Measurements from ENCODE around the gene ARHGAP31. TPM values are rescaled to one million over a fixed set of nuclear protein-coding genes. Genes with fewer than 3 reads are reported as not detected.

ARHGAP31 gene
- total and polyA plus RNA-seq, 8 donors, result 31.5 to 70.3 (median 42.3) TPM

GRCh38 chr3:119409844-119410243 lies 115.7 kb downstream of the ARHGAP31 start:
- intact Hi-C loops (cut with DNase I), result no loop called here
- H3K4me3 ChIP-seq, result no peak overlapping the region
- no peaks in the 10 kb centered on the region for H3K9me3 ChIP-seq
- H3K36me3 ChIP-seq, result peaks cover 3 to 88% of the 10 kb centered on the region in 2 donors
- no peaks in the 10 kb centered on the region for H3K27me3 ChIP-seq
- H3K27ac ChIP-seq, result no peak overlapping the region
- no peak for DNase-seq
- no peak for TF ChIP-seq CTCF (IDR thresholded peaks at IDR 0.05)
- no peaks in the 10 kb centered on the region for H3K4me1 ChIP-seq
- no peak for ATAC-seq

DNA sequence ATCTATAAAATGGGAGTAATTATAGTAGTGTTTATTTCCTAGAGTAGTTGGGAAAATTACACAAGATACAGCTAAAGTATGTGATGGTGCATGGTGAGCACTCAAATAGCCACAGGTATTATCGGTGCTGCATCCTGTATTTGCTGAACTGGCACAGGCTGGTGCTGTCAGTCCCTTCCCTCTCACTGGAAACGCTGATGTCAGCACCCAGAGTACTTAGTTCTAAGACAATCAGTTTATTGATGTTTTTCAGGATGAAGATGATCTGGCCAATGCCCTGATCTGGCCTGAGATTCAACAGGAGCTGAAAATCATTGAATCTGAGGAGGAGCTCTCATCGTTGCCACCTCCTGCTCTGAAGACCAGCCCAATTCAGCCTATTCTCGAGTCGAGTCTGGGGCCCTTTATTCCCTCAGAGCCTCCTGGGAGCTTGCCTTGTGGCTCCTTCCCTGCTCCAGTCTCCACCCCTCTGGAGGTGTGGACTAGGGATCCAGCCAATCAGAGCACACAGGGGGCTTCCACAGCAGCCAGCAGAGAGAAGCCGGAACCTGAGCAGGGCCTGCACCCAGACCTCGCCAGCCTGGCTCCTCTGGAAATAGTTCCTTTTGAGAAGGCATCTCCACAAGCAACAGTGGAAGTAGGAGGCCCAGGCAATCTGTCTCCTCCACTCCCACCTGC lies 119.6 kb downstream of the ARHGAP31 start:
- Histone ChIP-seq H3K4me3 (no peak overlapping the region), H3K27ac (no peak overlapping the region), H3K36me3 (peaks cover 3 to 96% of the 10 kb centered on the region in 2 donors), H3K9me3 (no peaks in the 10 kb centered on the region), H3K27me3 (no peaks in the 10 kb centered on the region), H3K4me1 (no peaks in the 10 kb centered on the region)
- intact Hi-C loops (cut with DNase I), result no loop called here
- no peak for TF ChIP-seq CTCF (IDR thresholded peaks at IDR 0.05)
- DNase-seq (no peak), ATAC-seq (no peak)

DNA sequence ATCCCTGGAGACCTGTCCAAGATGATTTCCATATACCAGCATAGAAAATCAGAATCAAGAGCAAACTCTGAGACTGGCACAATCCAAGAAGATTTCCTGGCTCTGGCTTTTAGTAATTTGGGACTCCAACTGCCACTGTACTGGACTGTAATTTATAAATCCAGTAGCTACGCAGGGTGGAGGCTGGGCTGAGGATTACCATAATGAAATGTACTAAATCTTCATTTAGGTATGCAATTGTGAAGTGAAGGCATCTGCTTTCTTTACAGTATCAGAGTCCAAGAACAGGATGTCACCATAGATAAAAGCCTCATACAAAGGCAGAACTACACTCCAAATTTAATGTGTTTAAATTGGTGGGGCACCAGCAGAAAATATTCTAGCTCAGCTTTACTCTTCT lies 122.7 kb downstream of the ARHGAP31 start:
- Histone ChIP-seq H3K36me3 (peaks cover 0 to 70% of the 10 kb centered on the region in 2 donors), H3K9me3 (no peaks in the 10 kb centered on the region), H3K27me3 (no peaks in the 10 kb centered on the region), H3K4me3 (no peak overlapping the region), H3K27ac (no peak overlapping the region), H3K4me1 (no peaks in the 10 kb centered on the region)
- ATAC-seq (no peak), DNase-seq (no peak)
- no peak for TF ChIP-seq CTCF (IDR thresholded peaks at IDR 0.05)
- intact Hi-C loops (cut with DNase I), result no loop called here

DNA sequence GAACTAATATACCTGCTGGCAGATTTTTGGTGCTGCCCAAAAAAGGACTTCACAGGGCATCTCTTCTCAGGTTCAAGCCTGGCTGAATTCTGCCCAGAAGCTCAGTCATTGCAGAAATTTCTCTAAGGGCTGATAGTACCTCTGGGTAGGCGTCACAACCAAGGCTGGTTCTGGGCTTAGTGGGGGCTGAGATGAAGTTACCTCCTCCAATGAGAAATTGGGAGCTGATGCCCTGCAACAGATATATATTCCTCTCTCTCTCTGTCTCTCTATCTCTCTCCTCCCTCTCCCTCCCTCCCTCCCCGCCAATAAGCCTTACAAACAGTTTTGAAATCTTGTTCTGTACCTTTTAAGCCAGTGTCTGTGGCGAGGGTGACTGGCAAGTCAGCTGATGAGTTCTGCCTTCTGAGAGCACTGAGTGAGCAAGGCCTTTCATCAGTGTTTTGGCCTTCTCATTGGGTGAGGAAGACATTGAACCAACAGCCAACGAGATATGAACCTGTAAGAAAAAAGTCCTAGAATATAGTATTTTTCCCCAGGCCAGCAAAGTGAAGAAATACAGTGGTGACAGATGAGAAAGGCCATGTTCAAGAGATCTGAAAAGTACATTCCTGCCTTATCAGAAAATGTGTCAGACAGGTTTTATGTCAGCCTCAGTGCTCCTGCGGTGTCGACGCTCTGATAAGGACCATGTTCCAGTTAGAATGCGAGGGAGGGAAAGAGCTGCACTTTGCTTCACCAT lies 123.8 kb downstream of the ARHGAP31 start:
- ATAC-seq, result no peak
- Histone ChIP-seq H3K27ac (no peak overlapping the region), H3K36me3 (peaks cover 0 to 61% of the 10 kb centered on the region in 2 donors)

More for the DNA sequence above, 123.8 kb downstream of the ARHGAP31 start:
- no peak overlapping the region for H3K4me3 ChIP-seq
- H3K27me3 ChIP-seq, result no peaks in the 10 kb centered on the region
- TF ChIP-seq CTCF (IDR thresholded peaks at IDR 0.05), result no peak
- intact Hi-C loops (cut with DNase I), result no loop called here
- no peak for DNase-seq
- H3K4me1 ChIP-seq, result no peaks in the 10 kb centered on the region
- H3K9me3 ChIP-seq, result no peaks in the 10 kb centered on the region
